GM18502 (cell line): ENCODE results near the gene PAM.

Source experiments
- ATAC-seq: cut with Tn5 transposase; IDR thresholded peaks from one replicate; pipeline ENCODE4 v1.9.1; 2021; ENCODE audit warnings: mild to moderate bottlenecking; ENCODE audit not compliant: unreplicated experiment, poor library complexity

PAM gene

GRCh38 chr5:102853680-102854079 lies 98.6 kb downstream of the PAM start:
- no peak for ATAC-seq

DNA sequence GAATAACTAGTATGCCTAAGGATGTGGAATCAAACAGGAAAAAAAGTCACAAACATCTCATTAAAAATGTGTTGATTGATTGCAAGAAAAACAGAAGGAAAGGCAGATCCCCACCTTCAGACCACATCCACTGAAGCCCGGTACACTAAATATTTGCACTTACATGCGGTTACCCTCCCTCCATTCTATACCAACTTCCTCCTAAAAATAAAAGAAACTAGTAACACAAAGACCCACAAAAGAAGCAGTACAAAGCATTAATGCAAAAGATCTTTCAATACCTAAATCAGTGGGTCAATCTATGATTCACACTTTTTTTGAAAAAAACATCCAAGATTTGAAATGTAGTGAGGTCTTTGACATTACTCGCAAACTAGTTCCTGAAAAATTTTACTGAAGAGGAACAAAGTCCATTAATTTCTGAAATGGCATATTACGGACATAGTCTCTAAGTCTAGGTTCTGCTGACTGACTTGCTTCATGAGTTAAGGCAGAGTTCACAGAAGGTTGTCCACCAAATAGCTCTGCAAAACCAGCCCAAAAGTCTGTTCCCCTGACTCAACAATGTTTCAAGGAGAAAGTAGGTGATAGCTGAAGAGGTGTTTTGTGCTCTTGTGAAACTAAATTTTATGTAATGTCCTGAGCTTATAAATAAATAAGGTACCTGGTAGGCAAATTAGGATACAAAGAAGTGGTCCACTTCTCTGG lies 100.7 kb downstream of the PAM start:
- no peak for ATAC-seq

GRCh38 chr5:102856389-102856777 lies 101.3 kb downstream of the PAM start:
- no peak for ATAC-seq

DNA sequence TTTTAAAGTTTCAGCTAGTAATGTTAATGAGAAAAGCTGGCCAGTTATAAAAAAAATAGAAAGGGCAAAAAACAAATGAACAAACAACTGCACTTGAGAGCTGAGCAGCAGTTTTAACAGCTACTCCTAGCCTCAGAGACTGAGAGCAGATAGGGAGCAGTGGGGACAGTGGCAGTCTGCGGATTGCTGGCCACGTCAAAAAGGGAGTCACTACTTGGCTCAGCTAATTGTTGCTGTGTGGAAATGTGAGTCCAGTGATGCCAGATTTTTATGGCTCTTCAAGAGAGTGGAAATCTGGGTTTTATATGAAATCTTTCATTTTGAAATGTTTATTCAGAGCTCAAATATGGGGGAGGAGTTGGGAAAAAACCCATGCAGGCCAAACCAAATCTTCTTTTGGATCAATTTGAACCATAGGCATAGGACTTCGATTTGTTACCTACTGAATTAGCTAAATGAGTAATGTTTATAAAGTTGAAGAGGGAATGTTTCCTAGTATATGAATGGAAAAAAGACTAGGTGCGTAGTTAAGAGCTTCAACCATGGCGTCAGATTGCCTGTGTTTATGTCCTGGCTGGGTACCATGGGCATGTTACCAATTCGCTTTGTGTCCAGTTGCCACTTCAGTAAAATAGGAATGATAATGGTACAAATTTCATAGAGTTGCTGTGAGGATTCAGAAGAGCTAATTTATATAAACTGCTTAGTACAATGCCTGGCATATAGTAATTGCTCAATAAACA lies 102.1 kb downstream of the PAM start:
- ATAC-seq, result no peak

- ATAC-seq, result no peak
Observed at GRCh38 chr5:102858221-102858620, 103.1 kb downstream of the PAM start.

DNA sequence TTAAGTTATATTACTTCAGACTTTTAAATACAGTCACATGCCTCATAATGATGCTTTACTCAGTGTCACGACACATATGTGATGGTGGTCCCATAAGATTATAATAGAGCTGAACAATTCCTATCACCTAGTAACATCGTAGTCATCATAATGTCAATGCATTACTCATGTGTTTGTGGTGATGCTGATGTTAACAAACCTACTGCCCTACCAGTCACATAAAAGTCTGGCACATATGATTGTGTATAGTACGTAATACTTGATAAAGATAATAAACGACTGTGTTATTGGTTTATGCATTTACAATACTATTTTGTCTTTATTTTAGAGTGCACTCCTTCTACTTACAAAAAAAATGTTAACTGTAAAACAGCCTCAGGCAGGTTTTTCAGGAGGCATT lies 103.7 kb downstream of the PAM start:
- ATAC-seq, result no peak

DNA sequence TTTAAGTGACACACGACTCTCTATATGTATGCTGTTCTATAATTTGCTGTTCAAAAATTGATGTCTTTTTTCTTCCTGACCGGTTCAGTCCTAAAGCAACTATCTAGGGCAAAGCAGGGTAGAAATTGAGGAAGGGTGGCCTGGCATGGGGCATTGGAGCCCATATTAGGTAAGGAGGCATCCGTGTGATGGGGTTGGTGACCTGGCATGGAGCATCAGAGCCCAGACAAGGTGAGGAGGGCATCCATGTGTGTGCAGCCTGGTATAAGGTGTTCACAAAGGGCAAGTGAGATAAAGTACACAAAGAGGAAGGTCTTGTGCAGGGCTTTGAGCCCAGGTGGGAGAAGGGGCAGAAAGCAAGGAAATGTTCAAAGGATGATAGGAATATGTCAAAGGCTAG lies 104.9 kb downstream of the PAM start:
- no peak for ATAC-seq

GRCh38 chr5:102863058-102863457 lies 108.0 kb downstream of the PAM start:
- no peak for ATAC-seq

- ATAC-seq, result no peak
Observed at GRCh38 chr5:102863764-102864560, 108.9 kb downstream of the PAM start.

DNA sequence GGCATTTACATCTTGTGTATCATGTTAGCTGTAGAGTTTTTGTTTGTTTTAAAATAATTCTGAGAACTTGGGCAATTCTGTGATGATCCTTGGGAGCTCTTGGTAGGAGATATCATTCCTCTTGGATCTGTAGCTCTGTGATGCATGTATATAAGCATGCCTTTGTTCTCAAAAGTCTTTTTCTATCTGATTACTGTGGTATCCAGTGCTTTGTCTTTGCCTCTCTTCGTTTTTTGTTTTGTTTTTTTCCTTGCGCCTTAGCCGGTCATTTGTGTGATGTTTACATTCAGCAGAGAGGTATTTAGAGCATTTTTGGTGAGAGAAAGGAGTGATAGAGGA lies 110.0 kb downstream of the PAM start:
- no peak for ATAC-seq

GRCh38 chr5:102865510-102866236 lies 110.6 kb downstream of the PAM start:
- ATAC-seq, result peak; percentile 87

DNA sequence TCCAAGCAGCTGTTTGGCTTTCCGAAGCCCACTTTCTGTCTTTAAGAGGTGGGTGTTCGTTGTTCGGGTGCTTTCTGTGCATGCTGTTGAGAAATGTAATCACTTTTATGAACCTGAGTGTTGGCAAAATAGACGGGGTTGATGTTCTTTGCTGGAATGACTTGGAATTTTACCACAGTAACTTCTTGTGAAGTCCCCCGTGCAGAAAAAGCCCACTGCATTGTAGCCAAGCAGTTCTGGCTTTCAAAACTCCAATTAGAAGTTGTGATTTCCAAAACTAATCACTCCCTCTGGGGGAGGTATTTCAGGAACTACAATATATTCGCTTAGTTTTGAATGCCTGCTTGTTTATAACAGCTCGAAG lies 111.1 kb downstream of the PAM start:
- ATAC-seq, result no peak

- no peak for ATAC-seq
Observed at GRCh38 chr5:102867992-102868662, 113.0 kb downstream of the PAM start.

DNA sequence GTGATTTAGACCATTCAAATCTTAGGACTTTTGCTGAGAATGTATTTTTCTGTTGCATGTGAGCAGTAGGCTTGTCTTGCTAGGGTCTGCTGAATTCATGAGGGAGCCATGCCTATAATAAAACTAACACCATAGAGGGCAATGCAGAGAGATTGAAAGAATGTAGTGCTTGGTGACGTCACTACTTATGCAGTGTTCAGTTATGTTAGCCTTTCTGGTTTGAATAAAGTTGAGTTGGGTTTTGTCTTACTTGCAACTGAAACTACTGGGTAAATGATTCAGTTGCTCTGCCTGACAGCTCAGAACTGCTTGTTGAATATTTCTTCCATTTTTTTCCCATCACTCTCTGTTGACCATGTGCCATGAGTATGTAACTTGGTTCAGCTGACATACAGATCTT lies 114.1 kb downstream of the PAM start:
- ATAC-seq, result no peak

DNA sequence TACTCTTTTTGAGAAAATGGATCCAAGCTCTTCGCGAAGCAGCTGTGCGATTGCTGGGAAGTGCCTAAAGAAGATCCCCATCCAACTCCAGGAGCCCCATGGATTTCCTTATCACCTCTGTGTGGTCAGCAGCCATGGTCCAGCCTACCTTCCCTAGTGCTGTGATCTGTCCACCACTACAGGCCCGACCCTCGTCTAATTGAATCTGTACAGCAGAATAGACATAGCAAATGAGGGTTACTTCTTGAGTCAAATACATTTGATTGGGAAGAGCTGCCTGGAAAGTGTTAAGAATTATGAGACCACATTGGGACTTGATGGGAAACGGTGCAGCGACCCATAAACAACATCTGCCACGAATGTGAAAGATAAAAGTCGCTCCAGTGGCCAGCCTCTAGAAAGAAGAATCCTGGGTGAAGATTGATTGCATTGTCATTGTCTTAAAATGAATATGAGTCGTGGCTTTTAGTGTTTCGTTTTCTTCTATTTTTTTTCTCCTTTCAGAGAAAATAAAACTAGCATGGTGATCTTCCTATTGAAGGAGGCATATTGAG lies 118.4 kb downstream of the PAM start:
- ATAC-seq, result no peak

- ATAC-seq, result no peak
Observed at GRCh38 chr5:102874054-102874453, 118.9 kb downstream of the PAM start.

DNA sequence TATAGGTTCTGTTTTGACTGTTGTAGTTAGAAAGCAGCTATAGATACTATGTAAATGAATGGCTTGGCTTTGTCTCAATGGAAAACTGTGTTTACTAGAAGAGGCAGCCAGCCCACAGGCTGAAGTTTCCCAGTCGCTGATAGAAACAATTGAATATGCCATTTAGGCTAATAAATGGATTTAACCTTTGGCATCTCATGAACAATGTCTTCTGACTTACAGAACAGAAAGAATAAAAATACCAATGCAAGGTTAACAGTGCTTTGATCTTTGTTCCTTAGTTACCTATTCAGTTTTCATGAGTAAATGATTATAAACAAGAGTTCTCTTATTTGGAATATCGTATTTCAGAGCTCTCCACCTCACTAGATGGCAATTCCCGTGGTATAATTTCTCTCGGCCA lies 120.6 kb downstream of the PAM start:
- no peak for ATAC-seq

- no peak for ATAC-seq
Observed at GRCh38 chr5:102876610-102877009, 121.5 kb downstream of the PAM start.

GRCh38 chr5:102879741-102880140 lies 124.6 kb downstream of the PAM start:
- no peak for ATAC-seq

GRCh38 chr5:102886586-102886985 lies 131.5 kb downstream of the PAM start:
- ATAC-seq, result no peak
